Loucy (cell line): ENCODE data around the gene STK32C.

Experiments used
- CTCF ChIP-seq: fragments of 200-600 bp; sonication (generic); conservative IDR thresholded peaks from 2 replicates; pipeline ENCODE4 v1.5.1; 2014; ENCODE audit warnings: mild to moderate bottlenecking, antibody characterized with exemption, low read length
- EZH2phosphoT487 ChIP-seq: fragments of 200-600 bp; IDR thresholded peaks from 2 replicates; pipeline ENCODE4 v1.6.1; 2018; ENCODE audit warnings: antibody characterized with exemption, mild to moderate bottlenecking, moderate library complexity, borderline replicate concordance

DNA sequence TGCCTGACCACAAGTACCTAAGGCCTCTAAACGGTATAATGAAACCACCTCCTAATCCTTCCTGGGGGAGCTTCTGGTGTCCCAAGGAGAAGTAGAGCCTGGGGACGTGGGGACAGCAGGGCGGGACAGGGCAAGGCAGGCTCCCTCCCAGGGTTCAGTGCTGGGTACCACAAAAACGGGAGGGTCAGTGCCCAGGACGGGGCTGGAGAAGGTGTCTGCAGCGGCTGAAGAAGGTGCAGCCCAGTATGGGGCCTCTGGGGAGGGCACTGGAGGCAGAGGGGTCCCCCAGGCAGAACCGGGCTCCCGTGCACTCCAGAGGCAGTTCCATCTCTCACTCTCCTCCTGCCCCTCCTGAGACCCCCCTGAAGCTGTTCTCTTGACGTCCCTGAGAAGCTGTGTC is 74.8 kb downstream of the STK32C start:
- TF ChIP-seq CTCF (no peak), EZH2phosphoT487 (no peak)
